Stomach (tissue), 4 donors: ENCODE data around the gene SCMH1.

Source experiments
- CTCF ChIP-seq, 7 experiments: fragments of 450-650 bp in 4 of 7; fragments of 200-600 bp in 3 of 7; sonication (generic) in 3 of 7; IDR thresholded peaks; one replicate each; pipeline ENCODE4 v1.5.1; 2016 to 2019; ENCODE audit warnings: antibody characterized with exemption in 7 of 7, control low read depth in 2 of 7, mild to moderate bottlenecking in 1 of 7
- POLR2A ChIP-seq, 4 donors: fragments of 450-650 bp; IDR thresholded peaks; one replicate each; pipeline ENCODE4 v1.6.1; 2016; ENCODE audit warnings: antibody characterized with exemption in 4 of 4, control low read depth in 2 of 4, mild to moderate bottlenecking in 1 of 4, moderate library complexity in 1 of 4

DNA sequence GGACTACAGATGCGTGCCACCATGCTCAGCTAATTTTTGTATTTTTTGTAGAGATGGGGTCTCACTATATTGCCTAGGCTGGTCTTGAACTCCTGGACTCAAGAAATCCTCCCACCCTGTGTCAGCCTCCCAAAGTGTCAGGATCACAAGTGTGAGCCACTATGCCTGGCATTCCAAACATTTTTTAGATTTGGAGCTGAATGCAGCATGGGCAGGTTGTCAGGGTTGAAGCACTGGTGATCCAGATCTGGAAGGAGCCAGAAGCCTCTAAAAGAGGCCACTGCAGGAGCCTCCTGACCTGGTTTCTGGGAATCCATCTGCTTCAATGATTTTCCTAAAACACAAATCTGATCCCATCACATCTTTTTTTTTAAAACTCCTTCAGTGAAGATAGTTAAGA lies 264.4 kb downstream of the SCMH1 start:
- TF ChIP-seq CTCF (IDR thresholded peaks at IDR 0.05) (no peak), POLR2A (IDR thresholded peaks at IDR 0.05) (no peak)
